Measurements from ENCODE around the gene DGKH.
"Not testable (repeated sequence)": the region's sequence is repeated elsewhere in the genome, so short reads cannot be mapped to it uniquely, and the experiment has no call there.

The DGKH gene

DNA sequence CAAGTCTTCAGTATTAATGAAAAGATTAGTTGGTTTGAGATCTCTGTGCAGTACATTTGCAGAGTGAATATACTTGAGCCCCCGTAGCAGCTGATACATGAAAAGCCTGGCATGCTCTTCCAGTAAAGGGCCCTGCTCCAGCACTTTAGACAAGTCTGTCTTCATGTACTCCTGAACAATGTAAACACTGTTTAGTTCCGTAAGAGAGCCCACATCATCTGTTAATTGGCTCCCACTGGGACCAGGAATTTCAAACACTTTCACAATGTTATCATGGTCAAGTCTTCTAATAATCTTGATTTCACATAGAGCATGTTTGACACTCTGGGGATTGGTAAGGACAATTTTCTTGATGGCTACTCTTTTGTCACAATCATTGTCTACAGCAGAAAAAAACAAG is 22.2 kb downstream of the DGKH start:
- DNase-seq (ENCODE audit: low read depth in 2 of 2), result not testable (repeated sequence)

- not testable (repeated sequence) for DNase-seq (ENCODE audit: low read depth in 2 of 2)
Measured at GRCh38 chr13:42071179-42071578, 22.7 kb downstream of the DGKH start.

DNA sequence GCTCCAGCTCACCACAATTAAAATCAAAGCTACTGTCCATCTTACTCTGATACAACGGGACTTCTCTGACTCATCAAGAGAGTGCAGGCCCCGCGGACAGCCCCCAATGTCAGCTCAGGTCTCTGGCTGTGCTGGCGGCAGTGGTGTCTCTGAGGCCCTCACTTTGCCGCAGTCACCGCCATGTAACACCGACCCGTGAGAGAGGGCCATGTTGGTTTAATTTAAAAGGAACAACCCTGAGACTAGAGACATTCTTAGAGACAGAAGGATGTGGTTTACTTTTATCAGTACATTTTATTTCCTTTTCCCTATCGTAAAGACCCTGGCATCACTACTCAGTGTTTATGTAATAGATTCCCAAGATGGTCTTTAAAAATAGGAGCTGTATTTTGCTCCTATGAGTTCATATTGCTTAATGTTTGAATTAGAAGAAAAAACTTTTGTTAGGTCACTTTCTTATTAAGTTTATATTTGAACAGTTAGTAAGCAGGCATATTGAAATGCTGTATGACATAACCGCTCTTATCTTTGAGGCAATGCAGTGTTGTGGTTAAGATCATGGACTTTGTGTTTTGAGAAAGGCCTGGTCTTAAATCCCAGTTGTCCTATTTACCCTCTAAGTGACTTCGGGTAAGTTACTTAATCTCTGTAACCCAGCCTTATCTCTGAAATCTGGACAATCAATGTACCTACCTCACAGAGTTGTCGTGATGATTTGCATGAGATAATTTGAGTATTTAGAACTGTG is 23.4 kb downstream of the DGKH start:
- DNase-seq (ENCODE audit: low read depth in 2 of 2), result no peak

GRCh38 chr13:42073683-42074082 is 25.2 kb downstream of the DGKH start:
- DNase-seq (ENCODE audit: low read depth in 2 of 2), result no peak

- no peak for DNase-seq (ENCODE audit: low read depth in 2 of 2)
Measured at GRCh38 chr13:42075517-42075916, 27.1 kb downstream of the DGKH start.

DNA sequence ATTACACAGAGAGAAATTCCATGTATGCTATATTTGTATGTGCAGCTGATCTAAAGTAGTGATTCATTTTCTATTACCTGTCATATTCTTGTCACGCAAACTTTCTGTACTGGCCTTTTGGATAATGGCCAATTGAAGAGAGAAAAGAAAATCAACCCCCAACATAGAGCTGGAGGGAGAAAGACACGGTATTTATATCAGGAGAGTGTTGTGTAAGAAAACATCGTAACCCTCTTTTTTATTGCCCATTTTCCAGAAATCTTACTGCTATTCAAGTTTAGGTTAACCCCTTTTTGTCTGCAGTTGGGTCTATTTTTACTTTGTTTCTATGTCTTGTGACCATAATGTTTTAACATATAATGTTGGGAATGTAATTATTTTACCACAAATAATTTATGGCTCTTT is 27.9 kb downstream of the DGKH start:
- no peak for DNase-seq (ENCODE audit: low read depth in 2 of 2)

DNA sequence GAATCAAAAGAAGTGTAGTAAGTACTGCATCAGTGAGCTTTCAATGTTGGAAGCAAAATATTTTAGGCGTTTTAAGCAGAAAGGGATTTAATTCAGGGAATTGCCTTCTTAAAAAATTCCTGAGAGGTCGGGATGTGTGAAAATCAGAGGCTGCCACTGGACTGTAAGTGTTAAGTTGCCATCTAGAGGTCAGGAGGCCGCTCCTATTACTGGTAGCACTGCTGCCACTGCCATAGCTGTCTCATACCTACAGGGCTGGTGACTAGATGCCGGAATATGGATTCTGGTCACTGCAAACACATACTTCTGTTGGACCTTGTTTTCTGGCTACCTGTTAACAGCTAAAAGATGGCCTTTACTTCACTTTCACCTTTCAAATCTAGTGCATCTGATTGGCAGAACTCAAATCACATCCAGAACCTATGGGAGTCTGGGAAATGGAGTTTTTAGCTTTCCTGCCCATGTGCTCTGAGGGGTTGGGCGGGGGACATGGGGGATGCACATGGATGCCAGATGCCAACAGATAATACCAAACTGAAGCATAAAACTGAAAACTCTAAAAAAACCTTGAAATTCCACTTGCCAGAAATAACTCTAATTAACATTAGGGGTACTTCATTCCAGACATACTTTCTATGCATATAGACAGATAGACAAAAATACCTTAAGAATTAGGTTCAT is 29.8 kb downstream of the DGKH start:
- DNase-seq (ENCODE audit: low read depth in 2 of 2), result no peak

GRCh38 chr13:42083138-42083770 is 34.8 kb downstream of the DGKH start:
- DNase-seq (ENCODE audit: low read depth in 2 of 2), result no peak

GRCh38 chr13:42084722-42085121 is 36.3 kb downstream of the DGKH start:
- DNase-seq (ENCODE audit: low read depth in 2 of 2), result no peak

GRCh38 chr13:42086582-42086981 is 38.1 kb downstream of the DGKH start:
- DNase-seq (ENCODE audit: low read depth in 2 of 2), result no peak

DNA sequence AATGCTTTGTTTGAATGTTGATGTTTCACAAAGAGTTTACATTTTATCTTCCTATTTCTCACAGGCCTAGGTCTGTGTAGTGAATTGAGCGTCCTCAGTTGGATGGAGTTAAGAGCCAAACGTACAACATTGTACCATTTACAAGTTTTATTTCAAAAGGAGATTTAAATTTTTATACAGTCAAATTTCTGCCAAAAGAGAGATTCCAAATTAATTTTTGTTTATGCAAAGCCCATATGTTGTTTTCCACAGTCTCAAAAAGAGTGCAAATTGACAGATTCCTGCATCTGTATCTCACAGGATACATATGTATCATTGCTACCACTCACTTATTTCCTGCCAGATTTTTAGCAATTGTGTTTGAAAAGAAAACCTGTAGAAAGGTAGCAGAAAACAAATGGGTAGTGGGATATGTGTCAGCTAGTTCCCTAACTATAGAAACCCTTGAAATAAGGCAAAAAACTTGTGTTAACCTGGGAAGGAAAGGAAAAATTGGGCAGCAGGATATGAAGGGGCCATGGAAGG is 46.1 kb downstream of the DGKH start:
- no peak for DNase-seq (ENCODE audit: low read depth in 2 of 2)

DNA sequence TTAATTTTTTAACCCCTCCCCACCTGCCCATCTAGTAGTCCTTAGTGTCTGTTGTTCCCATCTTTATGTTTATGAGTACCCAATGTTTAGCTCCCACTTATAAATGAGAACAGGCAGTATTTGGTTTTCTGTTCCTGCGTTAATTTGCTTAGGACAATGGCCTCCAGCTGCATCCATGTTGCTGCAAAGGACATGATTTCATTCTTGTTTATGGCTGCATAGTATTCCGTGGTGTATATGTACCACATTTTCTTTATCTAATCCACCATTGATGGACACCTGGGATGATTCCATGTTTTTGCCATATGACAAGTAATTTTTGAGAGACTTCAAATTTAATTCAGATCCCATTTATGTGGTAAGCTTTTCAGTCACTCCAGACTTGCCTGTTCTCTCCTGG is 47.8 kb downstream of the DGKH start:
- DNase-seq (ENCODE audit: low read depth in 2 of 2), result not testable (repeated sequence)

- no peak for DNase-seq (ENCODE audit: low read depth in 2 of 2)
Measured at GRCh38 chr13:42099962-42100675, 51.7 kb downstream of the DGKH start.

DNA sequence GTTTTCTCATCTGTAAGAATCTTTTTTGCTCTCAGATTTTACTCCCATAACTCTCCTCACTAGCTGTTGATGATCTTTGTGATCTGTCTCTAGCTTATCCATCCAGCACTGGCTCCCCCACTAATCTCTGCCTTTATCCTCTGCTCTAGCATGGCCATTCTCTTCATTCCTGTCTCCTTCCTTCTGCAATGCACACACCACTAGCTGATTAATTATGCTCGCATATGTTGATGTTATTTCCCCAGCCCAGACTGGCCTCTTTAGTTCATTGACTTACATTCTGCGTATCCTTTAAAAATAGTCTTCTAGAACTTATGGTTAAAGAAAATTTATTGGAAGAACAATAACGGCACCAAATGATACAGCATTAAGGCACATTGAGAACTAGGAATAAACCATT is 52.5 kb downstream of the DGKH start:
- no peak for DNase-seq (ENCODE audit: low read depth in 2 of 2)

GRCh38 chr13:42101821-42102585 is 53.6 kb downstream of the DGKH start:
- no peak for DNase-seq (ENCODE audit: low read depth in 2 of 2)

DNA sequence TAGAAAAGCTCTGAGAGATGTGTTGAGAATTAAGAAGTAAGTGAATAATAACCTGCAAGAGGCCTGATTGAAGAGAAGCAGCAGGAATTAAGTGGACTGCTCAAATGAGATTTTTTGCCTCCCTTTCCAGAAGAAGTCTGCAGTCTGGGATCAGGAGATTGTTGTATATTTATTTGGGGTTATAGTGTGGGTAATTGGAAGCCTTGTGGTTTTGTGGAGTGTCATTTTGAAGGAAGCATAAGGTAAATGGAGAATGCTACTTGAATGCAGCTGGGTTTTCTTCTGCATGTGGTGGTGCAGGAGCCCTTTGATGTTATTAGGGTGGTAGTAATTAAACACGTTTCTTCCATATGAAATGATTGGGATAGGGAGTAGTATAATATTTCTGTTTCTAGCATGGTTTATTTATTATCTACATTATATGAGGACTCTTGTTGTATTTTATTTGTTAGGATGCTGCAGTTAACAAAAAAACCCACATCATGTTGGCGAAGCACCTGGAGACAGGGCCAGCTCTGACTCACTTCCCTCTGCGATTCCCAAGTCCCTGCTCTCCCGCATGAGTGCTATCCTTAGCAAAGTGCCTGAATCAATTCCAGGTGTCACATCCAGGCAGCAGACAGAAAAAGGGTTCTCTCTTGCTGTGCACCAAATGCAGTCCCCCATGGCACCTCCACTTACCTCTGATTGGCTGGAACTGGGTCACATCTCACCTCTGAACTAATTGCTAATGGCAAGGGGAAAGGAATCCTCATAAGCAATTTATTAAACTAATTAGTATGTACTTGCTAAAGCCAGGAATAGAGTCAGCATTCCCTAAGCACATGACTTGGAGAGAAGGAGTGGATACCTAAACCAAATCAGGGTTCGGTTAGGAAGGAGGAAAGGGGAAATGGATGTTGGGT is 54.8 kb downstream of the DGKH start:
- DNase-seq (ENCODE audit: low read depth in 2 of 2), result no peak

GRCh38 chr13:42106998-42107397 is 58.5 kb downstream of the DGKH start:
- no peak for DNase-seq (ENCODE audit: low read depth in 2 of 2)

- DNase-seq (ENCODE audit: low read depth in 2 of 2), result no peak
Measured at GRCh38 chr13:42107421-42107820, 59.0 kb downstream of the DGKH start.

GRCh38 chr13:42108217-42108616 is 59.8 kb downstream of the DGKH start:
- no peak for DNase-seq (ENCODE audit: low read depth in 2 of 2)

- no peak for DNase-seq (ENCODE audit: low read depth in 2 of 2)
Measured at GRCh38 chr13:42109957-42110356, 61.5 kb downstream of the DGKH start.

Data from stimulated activated CD4-positive, alpha-beta T cell treated with anti-CD3 and anti-CD28 coated beads, Interleukin-1b, Interleukin-23, amount 100 ng/mL, for 4 hours (primary cell).